Gastroesophageal sphincter (tissue), 4 donors: ENCODE measurements around the gene WDR27. TPM values are rescaled to one million over a fixed set of nuclear protein-coding genes. Genes with fewer than 3 reads are reported as not detected.

Source experiments
- ATAC-seq: fragments of 150-250 bp; one replicate; pipeline ENCODE4 v1.9.1; 2016; ENCODE audit warnings: mild to moderate bottlenecking, moderate library complexity
- H3K27ac ChIP-seq, 4 donors: fragments of 200-600 bp; sonication (generic) in 3 of 4; 1 replicate in 3 of 4; 2 replicates in 1 of 4; pipeline ENCODE4 v1.5.1; 2016 to 2019
- H3K27me3 ChIP-seq: fragments of 200-600 bp; sonication (generic); one replicate; pipeline ENCODE4 v1.5.1; 2019
- H3K36me3 ChIP-seq, 2 donors: fragments of 200-600 bp; sonication (generic); one replicate each; pipeline ENCODE4 v1.5.1; 2019; ENCODE audit warnings: control low read depth in 1 of 2
- H3K4me1 ChIP-seq, 3 donors: fragments of 200-600 bp; sonication (generic); 1 replicate in 2 of 3; 2 replicates in 1 of 3; pipeline ENCODE4 v1.5.1; 2016 to 2019; ENCODE audit warnings: control low read depth in 2 of 3
- H3K4me3 ChIP-seq, 2 donors: fragments of 200-600 bp; sonication (generic); one replicate each; pipeline ENCODE4 v1.5.1; 2019; ENCODE audit warnings: mild to moderate bottlenecking in 1 of 2, moderate library complexity in 1 of 2
- H3K9me3 ChIP-seq, 3 donors: fragments of 200-600 bp; sonication (generic); one replicate each; pipeline ENCODE4 v1.5.1; 2017 to 2019; ENCODE audit warnings: control low read depth in 2 of 3
- CTCF ChIP-seq, 4 experiments: fragments of 200-600 bp in 2 of 4; fragments of 450-650 bp in 2 of 4; sonication (generic) in 1 of 4; IDR thresholded peaks; one replicate each; pipeline ENCODE4 v1.5.1; 2017 to 2019; ENCODE audit warnings: antibody characterized with exemption in 4 of 4, mild to moderate bottlenecking in 2 of 4, moderate library complexity in 2 of 4
- EP300 ChIP-seq: sonication (generic); formaldehyde crosslinking; IDR thresholded peaks from one replicate; pipeline ENCODE4 v1.6.1; 2017; ENCODE audit warnings: antibody characterized with exemption, mild to moderate bottlenecking
- POLR2A ChIP-seq, 2 donors: fragments of 450-650 bp; IDR thresholded peaks; one replicate each; pipeline ENCODE4 v1.6.1; 2017; ENCODE audit warnings: antibody characterized with exemption in 2 of 2, mild to moderate bottlenecking in 2 of 2, moderate library complexity in 1 of 2
- POLR2AphosphoS5 ChIP-seq: sonication (generic); formaldehyde crosslinking; IDR thresholded peaks from one replicate; pipeline ENCODE4 v1.6.1; 2017; ENCODE audit warnings: antibody characterized with exemption
- WGBS, 2 donors: methylation state at CpG; one replicate each; pipeline ENCODE4 v1.1.5; 2018; ENCODE audit warnings: low coverage in 1 of 2; 5-methylcytosine and 5-hydroxymethylcytosine counted together
- total RNA-seq, 4 donors: library from RNA; depleted of rRNA; stranded (reverse); fragments of >200 nt; gene quantifications; one replicate each; pipeline ENCODE4 v1.1.0, GENCODE V29; 2016

The WDR27 gene
- total RNA-seq, 4 donors from 2014 or later, result 10.0 to 35.0 (median 20.7) TPM

GRCh38 chr6:169638388-169638787 lies 63.4 kb downstream of the WDR27 start:
- WGBS, 2 donors, result 80 to 88% methylated on average over 1 to 3 of the region's 14 CpGs
- Histone ChIP-seq H3K9me3 (no peaks in the 10 kb centered on the region), H3K4me3 (no peak overlapping the region), H3K27ac (no peak overlapping the region), H3K4me1 (no peaks in the 10 kb centered on the region), H3K36me3 (peaks cover 0 to 67% of the 10 kb centered on the region in 2 donors), H3K27me3 (no peaks in the 10 kb centered on the region)
- no peak for TF ChIP-seq EP300
- TF ChIP-seq CTCF (IDR thresholded peaks at IDR 0.05), result no peak
- TF ChIP-seq POLR2A (IDR thresholded peaks at IDR 0.05), result no peak
- TF ChIP-seq POLR2AphosphoS5, result no peak
- ATAC-seq, result no peak

- no peak overlapping the region for H3K4me3 ChIP-seq
- 90 to 91% methylated on average over 9 to 11 of the region's 12 CpGs for WGBS, 2 donors
- peaks cover 0 to 75% of the 10 kb centered on the region in 2 donors for H3K36me3 ChIP-seq
- no peak for ATAC-seq
- H3K27ac ChIP-seq, result no peak overlapping the region
- no peaks in the 10 kb centered on the region for H3K9me3 ChIP-seq
- TF ChIP-seq POLR2AphosphoS5, result no peak
- H3K27me3 ChIP-seq, result no peaks in the 10 kb centered on the region
- no peaks in the 10 kb centered on the region for H3K4me1 ChIP-seq
These were observed 66.5 kb downstream of the WDR27 start for GRCh38 chr6:169635345-169635744.

GRCh38 chr6:169632841-169633240 lies 69.0 kb downstream of the WDR27 start:
- no peak overlapping the region for H3K27ac ChIP-seq
- 92 to 93% methylated on average over 8 to 10 of the region's 11 CpGs for WGBS, 2 donors
- no peaks in the 10 kb centered on the region for H3K4me1 ChIP-seq
- no peaks in the 10 kb centered on the region for H3K9me3 ChIP-seq
- ATAC-seq, result no peak
- H3K27me3 ChIP-seq, result no peaks in the 10 kb centered on the region
- peaks cover 0 to 75% of the 10 kb centered on the region in 2 donors for H3K36me3 ChIP-seq
- H3K4me3 ChIP-seq, result no peak overlapping the region
- TF ChIP-seq EP300 (no peak), CTCF (IDR thresholded peaks at IDR 0.05) (no peak), POLR2AphosphoS5 (no peak), POLR2A (IDR thresholded peaks at IDR 0.05) (no peak)

GRCh38 chr6:169629256-169629655 lies 72.6 kb downstream of the WDR27 start:
- Histone ChIP-seq H3K27me3 (no peaks in the 10 kb centered on the region), H3K27ac (no peak overlapping the region), H3K4me1 (no peaks in the 10 kb centered on the region), H3K36me3 (peaks cover 0 to 79% of the 10 kb centered on the region in 2 donors), H3K9me3 (no peaks in the 10 kb centered on the region), H3K4me3 (no peak overlapping the region)
- TF ChIP-seq POLR2A (IDR thresholded peaks at IDR 0.05), result no peak
- no peak for TF ChIP-seq POLR2AphosphoS5
- no peak for TF ChIP-seq EP300
- no peak for TF ChIP-seq CTCF (IDR thresholded peaks at IDR 0.05)
- 67 to 70% methylated on average over 4 of the region's 4 CpGs for WGBS, 2 donors
- ATAC-seq, result no peak

- WGBS, 2 donors, result 86 to 93% methylated on average over 7 to 11 of the region's 14 CpGs
- no peaks in the 10 kb centered on the region for H3K27me3 ChIP-seq
- peaks cover 0 to 74% of the 10 kb centered on the region in 2 donors for H3K36me3 ChIP-seq
- no peak overlapping the region for H3K4me3 ChIP-seq
- H3K9me3 ChIP-seq, result no peaks in the 10 kb centered on the region
- no peaks in the 10 kb centered on the region for H3K4me1 ChIP-seq
- no peak overlapping the region for H3K27ac ChIP-seq
- TF ChIP-seq POLR2A (IDR thresholded peaks at IDR 0.05) (no peak), CTCF (IDR thresholded peaks at IDR 0.05) (no peak), EP300 (no peak), POLR2AphosphoS5 (no peak)
- ATAC-seq, result no peak
These were observed 73.9 kb downstream of the WDR27 start for GRCh38 chr6:169627736-169628607.
